ENCODE measurements around the gene TMC7. TPM values are rescaled to one million over a fixed set of nuclear protein-coding genes. Genes with fewer than 3 reads are reported as not detected.

TMC7 gene
- total and polyA plus RNA-seq, 2 of the 13 experiments (the other 11 are each of a cell fraction or from before 2014, with no cell fraction given) = 1.2 to 5.1 TPM

GRCh38 chr16:19071811-19072777 is 88.4 kb downstream of the TMC7 start (continued):
- TF ChIP-seq ZNF781 (CRISPR knock-in tag; IDR thresholded peaks at IDR 0.05; ENCODE audit: borderline replicate concordance, not compliant biosample characterization) = no peak
- TF ChIP-seq, protein P1, sequence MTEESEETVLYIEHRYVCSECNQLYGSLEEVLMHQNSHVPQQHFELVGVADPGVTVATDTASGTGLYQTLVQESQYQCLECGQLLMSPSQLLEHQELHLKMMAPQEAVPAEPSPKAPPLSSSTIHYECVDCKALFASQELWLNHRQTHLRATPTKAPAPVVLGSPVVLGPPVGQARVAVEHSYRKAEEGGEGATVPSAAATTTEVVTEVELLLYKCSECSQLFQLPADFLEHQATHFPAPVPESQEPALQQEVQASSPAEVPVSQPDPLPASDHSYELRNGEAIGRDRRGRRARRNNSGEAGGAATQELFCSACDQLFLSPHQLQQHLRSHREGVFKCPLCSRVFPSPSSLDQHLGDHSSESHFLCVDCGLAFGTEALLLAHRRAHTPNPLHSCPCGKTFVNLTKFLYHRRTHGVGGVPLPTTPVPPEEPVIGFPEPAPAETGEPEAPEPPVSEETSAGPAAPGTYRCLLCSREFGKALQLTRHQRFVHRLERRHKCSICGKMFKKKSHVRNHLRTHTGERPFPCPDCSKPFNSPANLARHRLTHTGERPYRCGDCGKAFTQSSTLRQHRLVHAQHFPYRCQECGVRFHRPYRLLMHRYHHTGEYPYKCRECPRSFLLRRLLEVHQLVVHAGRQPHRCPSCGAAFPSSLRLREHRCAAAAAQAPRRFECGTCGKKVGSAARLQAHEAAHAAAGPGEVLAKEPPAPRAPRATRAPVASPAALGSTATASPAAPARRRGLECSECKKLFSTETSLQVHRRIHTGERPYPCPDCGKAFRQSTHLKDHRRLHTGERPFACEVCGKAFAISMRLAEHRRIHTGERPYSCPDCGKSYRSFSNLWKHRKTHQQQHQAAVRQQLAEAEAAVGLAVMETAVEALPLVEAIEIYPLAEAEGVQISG (CRISPR knock-in tag; IDR thresholded peaks at IDR 0.05) = no peak
- TF ChIP-seq TCF12 (IDR thresholded peaks at IDR 0.05) = no peak
- TF ChIP-seq TCF12 (CRISPR knock-in tag; IDR thresholded peaks at IDR 0.05) = no peak
- no peak for TF ChIP-seq ZBTB21 (CRISPR knock-in tag; IDR thresholded peaks at IDR 0.05)
- no peak for TF ChIP-seq SRSF9 (IDR thresholded peaks at IDR 0.05; ENCODE audit: borderline replicate concordance, insufficient read depth, low read depth, low read length, poor library complexity, severe bottlenecking)
- no peak for TF ChIP-seq CHD2 (IDR thresholded peaks at IDR 0.05; ENCODE audit: low read depth, low read length)
- TF ChIP-seq, protein P2, sequence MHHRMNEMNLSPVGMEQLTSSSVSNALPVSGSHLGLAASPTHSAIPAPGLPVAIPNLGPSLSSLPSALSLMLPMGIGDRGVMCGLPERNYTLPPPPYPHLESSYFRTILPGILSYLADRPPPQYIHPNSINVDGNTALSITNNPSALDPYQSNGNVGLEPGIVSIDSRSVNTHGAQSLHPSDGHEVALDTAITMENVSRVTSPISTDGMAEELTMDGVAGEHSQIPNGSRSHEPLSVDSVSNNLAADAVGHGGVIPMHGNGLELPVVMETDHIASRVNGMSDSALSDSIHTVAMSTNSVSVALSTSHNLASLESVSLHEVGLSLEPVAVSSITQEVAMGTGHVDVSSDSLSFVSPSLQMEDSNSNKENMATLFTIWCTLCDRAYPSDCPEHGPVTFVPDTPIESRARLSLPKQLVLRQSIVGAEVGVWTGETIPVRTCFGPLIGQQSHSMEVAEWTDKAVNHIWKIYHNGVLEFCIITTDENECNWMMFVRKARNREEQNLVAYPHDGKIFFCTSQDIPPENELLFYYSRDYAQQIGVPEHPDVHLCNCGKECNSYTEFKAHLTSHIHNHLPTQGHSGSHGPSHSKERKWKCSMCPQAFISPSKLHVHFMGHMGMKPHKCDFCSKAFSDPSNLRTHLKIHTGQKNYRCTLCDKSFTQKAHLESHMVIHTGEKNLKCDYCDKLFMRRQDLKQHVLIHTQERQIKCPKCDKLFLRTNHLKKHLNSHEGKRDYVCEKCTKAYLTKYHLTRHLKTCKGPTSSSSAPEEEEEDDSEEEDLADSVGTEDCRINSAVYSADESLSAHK (CRISPR knock-in tag; IDR thresholded peaks at IDR 0.05; ENCODE audit: borderline replicate concordance) = no peak
- TF ChIP-seq MIXL1 (CRISPR knock-in tag; IDR thresholded peaks at IDR 0.05) = no peak
- TF ChIP-seq ZNF660 (CRISPR knock-in tag; IDR thresholded peaks at IDR 0.05; ENCODE audit: borderline replicate concordance, low read depth) = no peak
- TF ChIP-seq ESRRA (CRISPR knock-in tag; IDR thresholded peaks at IDR 0.05; ENCODE audit: low read depth) = no peak
- TF ChIP-seq PPARG (CRISPR knock-in tag; conservative IDR thresholded peaks at IDR 0.05) = 0 out of 2 replicates have a peak, but pooled peaks have one; percentile 20
- TF ChIP-seq ZNF850 (CRISPR knock-in tag; conservative IDR thresholded peaks at IDR 0.05) = no peak
- 0 out of 2 replicates have a peak, but pooled peaks have one; percentile 29 for TF ChIP-seq SRF (IDR thresholded peaks at IDR 0.05; ENCODE audit: low read depth, low read length)
- TF ChIP-seq ZNF407 (CRISPR knock-in tag; IDR thresholded peaks at IDR 0.05; ENCODE audit: not compliant biosample characterization) = no peak
